Measurements from ENCODE around the gene EBF3. TPM values are rescaled to one million over a fixed set of nuclear protein-coding genes. Genes with fewer than 3 reads are reported as not detected.

Gene EBF3
- total RNA-seq, 1 experiment from 2014 or later: not detected

- H3K27me3 ChIP-seq (ENCODE audit: insufficient read depth, low read depth): peaks cover 59% of the 10 kb centered on the region
- BruUV-seq (replicated peaks): no TSS peak
- POLR2A ChIA-PET (ENCODE audit: unreplicated experiment): no interaction called here
- H3K9me2 ChIP-seq (ENCODE audit: insufficient read depth): no peaks in the 10 kb centered on the region
- DNase-seq: no peak
- H2AFZ ChIP-seq: no peak overlapping the region
- no peak overlapping the region for H3K4me2 ChIP-seq
- CTCF ChIA-PET: no interaction called here
- H3K4me1 ChIP-seq (replicated peaks; ENCODE audit: insufficient read depth): no peaks in the 10 kb centered on the region
- TF ChIP-seq EZH2 (IDR thresholded peaks at IDR 0.05; ENCODE audit: low read depth): no peak
- H3K9me3 ChIP-seq (ENCODE audit: insufficient read depth, low read depth): no peaks in the 10 kb centered on the region
- H3K4me3 ChIP-seq: no peak overlapping the region
- intact Hi-C loops (cut with micrococcal nuclease; ENCODE audit: unreplicated experiment): no loop called here
- H3K36me3 ChIP-seq (ENCODE audit: low read depth): no peaks in the 10 kb centered on the region
- no peak overlapping the region for H3K27ac ChIP-seq
- no peaks in the 10 kb centered on the region for H3K79me2 ChIP-seq (ENCODE audit: low read depth)
- H3F3A ChIP-seq (ENCODE audit: insufficient read depth, low read depth): no peaks in the 10 kb centered on the region
- H4K20me1 ChIP-seq (ENCODE audit: insufficient read depth): no peaks in the 10 kb centered on the region
These were observed 98.1 kb downstream of the EBF3 start for GRCh38 chr10:129865960-129866359.

DNA sequence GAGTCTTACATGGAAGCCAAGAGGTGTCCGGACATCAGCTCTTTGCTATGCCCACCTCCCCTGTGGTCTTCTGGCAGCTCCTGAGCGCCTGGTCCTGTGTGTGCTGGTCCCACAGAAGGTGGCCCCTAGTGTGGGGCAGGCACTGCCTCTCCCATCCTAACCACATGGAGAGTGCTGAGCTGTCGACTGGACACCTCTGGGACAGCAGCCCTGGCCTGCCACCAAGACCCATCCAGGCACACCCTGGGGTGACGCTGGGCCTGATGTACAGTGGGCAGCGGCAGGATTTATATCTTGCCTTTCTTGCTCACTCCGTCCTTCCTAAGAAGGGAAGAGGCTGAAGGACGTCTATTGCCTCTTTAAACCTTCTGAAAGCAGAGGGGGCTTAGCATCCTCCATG is 98.7 kb downstream of the EBF3 start:
- H4K20me1 ChIP-seq (ENCODE audit: insufficient read depth): no peaks in the 10 kb centered on the region
- H2AFZ ChIP-seq: no peak overlapping the region
- TF ChIP-seq EZH2 (IDR thresholded peaks at IDR 0.05; ENCODE audit: low read depth) (no peak), CTCF (conservative IDR thresholded peaks at IDR 0.05) (no peak)
- no peaks in the 10 kb centered on the region for H3K36me3 ChIP-seq (ENCODE audit: low read depth)
- no peaks in the 10 kb centered on the region for H3K9me2 ChIP-seq (ENCODE audit: insufficient read depth)
- BruUV-seq (replicated peaks): no TSS peak
- DNase-seq: no peak
- no peaks in the 10 kb centered on the region for H3K79me2 ChIP-seq (ENCODE audit: low read depth)
- no peaks in the 10 kb centered on the region for H3F3A ChIP-seq (ENCODE audit: insufficient read depth, low read depth)
- intact Hi-C loops (cut with micrococcal nuclease; ENCODE audit: unreplicated experiment): no loop called here
- H3K4me2 ChIP-seq: no peak overlapping the region
- H3K4me1 ChIP-seq (replicated peaks; ENCODE audit: insufficient read depth): no peaks in the 10 kb centered on the region
- ChIA-PET POLR2A (ENCODE audit: unreplicated experiment) (no interaction called here), CTCF (no interaction called here)
- no peak overlapping the region for H3K27ac ChIP-seq
- no peak overlapping the region for H3K4me3 ChIP-seq
- no peaks in the 10 kb centered on the region for H3K9me3 ChIP-seq (ENCODE audit: insufficient read depth, low read depth)
- H3K27me3 ChIP-seq (ENCODE audit: insufficient read depth, low read depth): peaks cover 64% of the 10 kb centered on the region

DNA sequence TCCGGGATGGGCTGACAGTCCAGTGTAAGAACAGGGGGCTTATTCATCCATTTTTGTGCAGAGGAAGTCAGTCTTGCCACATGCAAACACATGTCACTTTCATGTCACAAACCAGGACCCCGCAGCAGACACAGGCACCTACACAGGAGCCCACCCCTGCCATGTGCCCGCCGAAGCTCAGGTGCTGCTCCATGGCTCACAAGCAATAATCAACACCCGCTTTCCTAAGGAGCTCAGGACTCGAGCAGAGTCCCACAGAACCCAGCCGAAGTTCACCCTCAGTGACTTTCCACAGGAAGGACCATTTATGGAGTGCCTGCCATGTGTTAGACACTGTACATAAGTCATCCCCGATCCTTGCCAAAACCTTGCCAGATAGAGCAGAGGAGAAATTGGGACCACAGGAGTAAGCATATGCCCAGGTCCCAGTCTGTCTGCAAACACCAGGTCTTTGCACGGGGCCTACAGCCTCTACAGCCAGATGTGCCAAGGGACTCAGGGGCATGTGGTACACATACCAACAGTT is 99.4 kb downstream of the EBF3 start:
- no peak overlapping the region for H3K4me3 ChIP-seq
- no peak overlapping the region for H2AFZ ChIP-seq
- no peak overlapping the region for H3K27ac ChIP-seq
- DNase-seq: no peak
- no peaks in the 10 kb centered on the region for H4K20me1 ChIP-seq (ENCODE audit: insufficient read depth)
- no peaks in the 10 kb centered on the region for H3K9me2 ChIP-seq (ENCODE audit: insufficient read depth)
- ChIA-PET POLR2A (ENCODE audit: unreplicated experiment) (no interaction called here), CTCF (no interaction called here)
- H3K9me3 ChIP-seq (ENCODE audit: insufficient read depth, low read depth): no peaks in the 10 kb centered on the region
- no peaks in the 10 kb centered on the region for H3K79me2 ChIP-seq (ENCODE audit: low read depth)
- H3F3A ChIP-seq (ENCODE audit: insufficient read depth, low read depth): no peaks in the 10 kb centered on the region
- no peak overlapping the region for H3K4me2 ChIP-seq
- no peaks in the 10 kb centered on the region for H3K36me3 ChIP-seq (ENCODE audit: low read depth)
- H3K4me1 ChIP-seq (replicated peaks; ENCODE audit: insufficient read depth): no peaks in the 10 kb centered on the region
- no TSS peak for BruUV-seq (replicated peaks)
- intact Hi-C loops (cut with micrococcal nuclease; ENCODE audit: unreplicated experiment): no loop called here
- H3K27me3 ChIP-seq (ENCODE audit: insufficient read depth, low read depth): peaks cover 66% of the 10 kb centered on the region
- no peak for TF ChIP-seq EZH2 (IDR thresholded peaks at IDR 0.05; ENCODE audit: low read depth)

- Histone ChIP-seq H3K4me1 (replicated peaks; ENCODE audit: insufficient read depth) (no peaks in the 10 kb centered on the region), H3K27ac (no peak overlapping the region), H4K20me1 (ENCODE audit: insufficient read depth) (no peaks in the 10 kb centered on the region), H3K4me3 (no peak overlapping the region), H3K36me3 (ENCODE audit: low read depth) (no peaks in the 10 kb centered on the region), H3K9me2 (ENCODE audit: insufficient read depth) (no peaks in the 10 kb centered on the region), H2AFZ (no peak overlapping the region), H3K9me3 (ENCODE audit: insufficient read depth, low read depth) (no peaks in the 10 kb centered on the region), H3K4me2 (no peak overlapping the region), H3F3A (ENCODE audit: insufficient read depth, low read depth) (no peaks in the 10 kb centered on the region), H3K79me2 (ENCODE audit: low read depth) (no peaks in the 10 kb centered on the region), H3K27me3 (ENCODE audit: insufficient read depth, low read depth) (peaks cover 66% of the 10 kb centered on the region)
- POLR2A ChIA-PET (ENCODE audit: unreplicated experiment): no interaction called here
- CTCF ChIA-PET: no interaction called here
- DNase-seq: no peak
- no peak for TF ChIP-seq EZH2 (IDR thresholded peaks at IDR 0.05; ENCODE audit: low read depth)
- TF ChIP-seq CTCF (conservative IDR thresholded peaks at IDR 0.05): no peak
- intact Hi-C loops (cut with micrococcal nuclease; ENCODE audit: unreplicated experiment): no loop called here
- BruUV-seq (replicated peaks): no TSS peak
These were observed 100.0 kb downstream of the EBF3 start for GRCh38 chr10:129864082-129864481.

All from PC-9 (cell line).